HFFc6 (cell line): ENCODE results near the gene SLC39A11. TPM values are rescaled to one million over a fixed set of nuclear protein-coding genes. Genes with fewer than 3 reads are reported as not detected.

Experiments
- DNase-seq: peaks from one replicate; pipeline ENCODE4 v3.0.0-alpha.2; 2018
- H3K27ac Mint-ChIP-seq: 2 replicates; pipeline ENCODE4 v1.8.0; 2020; ENCODE audit warnings: mild to moderate bottlenecking, mixed read lengths
- H3K27me3 Mint-ChIP-seq: 2 replicates; pipeline ENCODE4 v1.8.0; 2021; ENCODE audit warnings: mild to moderate bottlenecking, moderate library complexity, mixed read lengths; ENCODE audit not compliant: insufficient read depth
- H3K36me3 Mint-ChIP-seq: 2 replicates; pipeline ENCODE4 v1.8.0; 2021; ENCODE audit warnings: low read depth, mixed read lengths
- H3K4me1 Mint-ChIP-seq: 2 replicates; pipeline ENCODE4 v1.8.0; 2020; ENCODE audit warnings: low read depth, mixed read lengths
- H3K4me3 Mint-ChIP-seq: 2 replicates; pipeline ENCODE4 v1.8.0; 2020; ENCODE audit warnings: mild to moderate bottlenecking, moderate library complexity, mixed read lengths
- H3K9me3 Mint-ChIP-seq: 2 replicates; pipeline ENCODE4 v1.8.0; 2020; ENCODE audit warnings: mild to moderate bottlenecking, mixed read lengths
- total RNA-seq, 6 experiments: library from RNA; stranded (reverse); fragmentation: NEBNext Ultra II Directional; extraction: Animal tissue kit (Norgen Biotek cat#: 25700); gene quantifications; 2 replicates in 1 of 6; 3 replicates in 5 of 6; pipeline ENCODE4 v1.2.3, GENCODE V29; 2021
- TF ChIP-seq, protein P1 (sequence below): fragments of 200-600 bp; sonication (generic); IDR thresholded peaks from 2 replicates; pipeline ENCODE4 v1.5.0; 2021; ENCODE audit warnings: antibody characterized with exemption, mild to moderate bottlenecking

Gene SLC39A11
- total RNA-seq, 6 experiments from 2014 or later, result 29.7 to 40.6 (median 34.9) TPM

DNA sequence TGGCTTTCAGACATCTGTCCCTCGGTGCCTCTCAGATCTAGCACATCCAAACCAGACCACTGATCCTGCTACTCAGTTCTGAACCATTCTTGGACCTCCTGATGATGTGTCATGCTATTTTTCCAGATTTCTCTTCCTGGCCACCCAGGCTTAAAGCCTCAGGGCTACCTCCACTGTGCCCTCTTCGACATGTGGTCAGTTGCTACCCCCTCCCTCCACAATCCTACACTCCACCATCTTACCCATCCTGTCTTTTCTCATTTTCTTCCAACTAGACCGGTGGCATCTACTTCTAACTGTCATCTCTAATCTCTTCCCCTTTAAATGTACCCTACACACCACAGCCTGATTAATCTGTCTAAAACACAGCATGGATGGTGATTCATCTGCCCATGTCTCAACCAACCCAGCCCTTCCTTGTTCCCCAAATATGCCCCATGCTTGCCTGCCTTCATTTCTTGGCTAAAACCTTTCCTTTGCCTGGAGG, 478.6 kb downstream of the SLC39A11 start:
- H3K4me1 Mint-ChIP-seq, result peaks cover 44% of the 10 kb centered on the region
- H3K9me3 Mint-ChIP-seq, result peaks cover under 1% of the 10 kb centered on the region; the same call in 1 of the 2 replicates
- no peaks in the 10 kb centered on the region for H3K36me3 Mint-ChIP-seq
- H3K27me3 Mint-ChIP-seq, result peaks cover 11% of the 10 kb centered on the region; the same call in 1 of the 2 replicates
- peak; percentile 53 for DNase-seq
- peak overlapping the region; percentile 65 for H3K27ac Mint-ChIP-seq
- TF ChIP-seq, protein P1, sequence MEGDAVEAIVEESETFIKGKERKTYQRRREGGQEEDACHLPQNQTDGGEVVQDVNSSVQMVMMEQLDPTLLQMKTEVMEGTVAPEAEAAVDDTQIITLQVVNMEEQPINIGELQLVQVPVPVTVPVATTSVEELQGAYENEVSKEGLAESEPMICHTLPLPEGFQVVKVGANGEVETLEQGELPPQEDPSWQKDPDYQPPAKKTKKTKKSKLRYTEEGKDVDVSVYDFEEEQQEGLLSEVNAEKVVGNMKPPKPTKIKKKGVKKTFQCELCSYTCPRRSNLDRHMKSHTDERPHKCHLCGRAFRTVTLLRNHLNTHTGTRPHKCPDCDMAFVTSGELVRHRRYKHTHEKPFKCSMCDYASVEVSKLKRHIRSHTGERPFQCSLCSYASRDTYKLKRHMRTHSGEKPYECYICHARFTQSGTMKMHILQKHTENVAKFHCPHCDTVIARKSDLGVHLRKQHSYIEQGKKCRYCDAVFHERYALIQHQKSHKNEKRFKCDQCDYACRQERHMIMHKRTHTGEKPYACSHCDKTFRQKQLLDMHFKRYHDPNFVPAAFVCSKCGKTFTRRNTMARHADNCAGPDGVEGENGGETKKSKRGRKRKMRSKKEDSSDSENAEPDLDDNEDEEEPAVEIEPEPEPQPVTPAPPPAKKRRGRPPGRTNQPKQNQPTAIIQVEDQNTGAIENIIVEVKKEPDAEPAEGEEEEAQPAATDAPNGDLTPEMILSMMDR, result no peak
- H3K4me3 Mint-ChIP-seq, result peak overlapping the region; percentile 45

DNA sequence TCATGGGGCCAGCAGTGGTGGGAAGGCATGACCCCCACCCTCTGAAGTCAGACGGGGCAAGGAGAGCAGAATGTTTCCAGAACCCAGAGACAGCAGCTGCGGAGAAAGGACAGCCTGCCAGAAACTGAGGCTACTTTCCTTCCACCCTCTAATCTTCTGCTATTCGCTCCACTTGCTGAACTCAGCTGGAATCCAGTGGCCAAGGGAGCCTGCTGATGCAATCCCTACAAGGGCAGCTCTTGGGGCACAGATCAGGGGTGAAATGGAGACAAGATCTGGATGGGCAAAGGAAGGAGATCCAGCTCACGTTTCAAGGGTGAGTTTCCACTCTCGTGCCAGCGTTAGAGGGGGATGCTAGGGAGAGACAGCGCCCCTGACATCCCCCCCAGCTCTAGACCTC, 479.1 kb downstream of the SLC39A11 start:
- peak overlapping the region; percentile 45 for H3K4me3 Mint-ChIP-seq
- peaks cover 5% of the 10 kb centered on the region; the same call in 1 of the 2 replicates for H3K9me3 Mint-ChIP-seq

DNA sequence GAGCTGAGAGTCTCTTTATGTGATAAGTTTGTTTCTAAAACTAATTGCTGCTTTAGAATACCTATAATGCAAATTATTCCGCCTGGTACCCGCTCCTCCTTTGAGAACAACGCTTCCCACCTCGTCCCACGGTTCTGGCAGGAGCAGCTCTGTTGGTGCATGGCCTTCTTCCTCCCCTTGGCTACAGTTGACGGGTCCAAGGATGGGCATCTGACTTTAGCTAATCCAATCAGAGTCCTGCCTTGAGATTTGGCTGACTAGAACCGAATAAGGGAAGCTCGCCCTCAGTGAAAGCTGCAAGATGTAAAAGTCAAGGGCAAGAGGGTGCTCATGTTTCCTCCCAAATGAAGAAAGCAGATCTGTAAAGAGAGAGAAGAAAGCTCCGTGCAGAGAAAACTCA, 481.3 kb downstream of the SLC39A11 start:
- TF ChIP-seq, protein P1, result no peak
- H3K27me3 Mint-ChIP-seq, result peaks cover 3% of the 10 kb centered on the region; the same call in 1 of the 2 replicates
- peaks cover 39% of the 10 kb centered on the region for H3K4me1 Mint-ChIP-seq
- no peak overlapping the region for H3K27ac Mint-ChIP-seq
- H3K4me3 Mint-ChIP-seq, result no peak overlapping the region
- peaks cover 13% of the 10 kb centered on the region for H3K36me3 Mint-ChIP-seq
- DNase-seq, result no peak
- peaks cover 19% of the 10 kb centered on the region for H3K9me3 Mint-ChIP-seq

More for the DNA sequence above, 479.1 kb downstream of the SLC39A11 start:
- peak overlapping the region; percentile 65 for H3K27ac Mint-ChIP-seq
- H3K4me1 Mint-ChIP-seq, result peaks cover 44% of the 10 kb centered on the region
- no peak for DNase-seq
- TF ChIP-seq, protein P1, result no peak
- H3K36me3 Mint-ChIP-seq, result peaks cover 1% of the 10 kb centered on the region; the same call in 1 of the 2 replicates
- peaks cover 11% of the 10 kb centered on the region; the same call in 1 of the 2 replicates for H3K27me3 Mint-ChIP-seq

DNA sequence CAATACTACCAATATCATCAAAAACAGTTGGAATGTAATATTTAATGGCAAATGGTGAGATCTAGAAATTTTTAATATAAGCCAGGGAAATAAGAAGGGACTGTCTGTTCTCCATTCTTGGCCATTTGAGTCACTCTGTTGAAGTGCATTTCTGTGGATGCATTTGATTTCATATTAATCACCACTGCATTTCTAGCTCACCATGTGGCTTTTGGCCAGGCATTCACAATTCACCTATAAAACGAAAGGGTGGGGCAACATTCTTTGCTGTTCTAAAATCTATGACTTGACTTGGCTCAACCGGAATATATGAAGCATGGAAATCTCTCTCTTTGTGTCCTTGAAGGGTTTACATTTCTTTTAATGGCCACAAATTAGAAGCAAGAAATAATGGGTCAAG, 483.0 kb downstream of the SLC39A11 start:
- DNase-seq, result peak; percentile 69
- no peak overlapping the region; the same call in 1 of the 2 replicates for H3K27ac Mint-ChIP-seq

DNA sequence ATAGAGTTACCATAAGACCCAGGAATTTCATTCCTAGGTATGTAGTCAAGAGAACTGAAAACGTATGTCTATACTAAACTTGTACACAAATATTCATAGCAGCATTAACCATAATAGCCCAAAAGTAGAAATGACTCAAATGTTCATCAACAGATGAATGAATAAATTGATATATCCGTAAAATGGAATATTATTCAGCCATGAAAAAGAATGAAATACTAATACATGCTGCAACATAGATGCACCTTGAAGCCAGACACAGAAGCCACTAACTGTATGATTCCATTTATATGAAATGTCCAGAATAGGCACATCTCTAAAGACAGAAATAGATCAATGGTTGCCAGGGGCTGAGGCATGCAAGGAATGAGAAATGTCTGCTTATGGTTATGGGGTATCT, 484.1 kb downstream of the SLC39A11 start:
- H3K27ac Mint-ChIP-seq, result no peak overlapping the region

More for the DNA sequence above, 483.0 kb downstream of the SLC39A11 start:
- Mint-ChIP-seq H3K27me3 (peaks cover 5% of the 10 kb centered on the region), H3K9me3 (peaks cover 19% of the 10 kb centered on the region), H3K4me1 (peaks cover 36% of the 10 kb centered on the region), H3K4me3 (no peak overlapping the region), H3K36me3 (peaks cover 13% of the 10 kb centered on the region)
- TF ChIP-seq, protein P1, result no peak

More for the DNA sequence above, 484.1 kb downstream of the SLC39A11 start:
- Mint-ChIP-seq H3K36me3 (peaks cover 13% of the 10 kb centered on the region), H3K9me3 (peaks cover 19% of the 10 kb centered on the region), H3K27me3 (peaks cover 8% of the 10 kb centered on the region), H3K4me3 (no peak overlapping the region), H3K4me1 (peaks cover 36% of the 10 kb centered on the region)
- no peak for DNase-seq
- TF ChIP-seq, protein P1, result no peak
